Endothelial cell of umbilical vein (primary cell): ENCODE measurements around the gene ITPR2. TPM values are rescaled to one million over a fixed set of nuclear protein-coding genes. Genes with fewer than 3 reads are reported as not detected.

Source experiments
- BruUV-seq: library from RNA; stranded (reverse); fragments of 400-500 nt; replicated peaks from 2 replicates; lab custom pipeline; 2021; lab: Mats Ljungman, UMichigan
- CTCF ChIA-PET: fragments of 300-600, 350-600 bp; sonication (Branson Sonifier 250); formaldehyde crosslinking; loops from one replicate; lab custom pipeline; 2021; ENCODE audit warnings: antibody characterized with exemption, inconsistent platforms; lab: Charles Lee
- POLR2A ChIA-PET: fragments of 300-600, 350-600 bp; sonication (Branson Sonifier 250); formaldehyde crosslinking; loops from one replicate; lab custom pipeline; 2021; ENCODE audit warnings: antibody characterized with exemption, inconsistent platforms; lab: Charles Lee
- DNase-seq: peaks from one replicate; pipeline ENCODE4 v3.0.0-alpha.2; 2011; ENCODE audit warnings: low read depth, low spot score
- FAIRE-seq: peaks from 2 replicates; lab custom pipeline; 2011; peaks lifted over from hg19 to GRCh38; lab: Jason Lieb, UNC
- H2AFZ ChIP-seq: 2 replicates; pipeline ENCODE4 v1.6.0; 2012; ENCODE audit warnings: low read depth, low read length, control low read depth, inconsistent platforms
- H3K27ac ChIP-seq: 2 replicates; pipeline ENCODE4 v1.5.1; 2011; ENCODE audit warnings: low read depth, mild to moderate bottlenecking, control low read depth, low read length, moderate library complexity; ENCODE audit not compliant: insufficient read depth
- H3K27me3 ChIP-seq, 2 experiments: 2 replicates each; pipeline versions ENCODE4 v1.6.0 to v1.6.1; 2011; ENCODE audit warnings: low read length in 2 of 2, mixed read lengths in 1 of 2; ENCODE audit not compliant: control insufficient read depth in 2 of 2, insufficient read depth in 2 of 2
- H3K36me3 ChIP-seq, 2 experiments: 2 replicates in 1 of 2; 3 replicates in 1 of 2; pipeline ENCODE4 v1.5.1; 2011; ENCODE audit warnings: low read length in 2 of 2, mild to moderate bottlenecking in 1 of 2, moderate library complexity in 1 of 2; ENCODE audit not compliant: control insufficient read depth in 2 of 2, insufficient read depth in 2 of 2; ENCODE audit errors: extremely low read depth in 1 of 2
- H3K4me1 ChIP-seq: 3 replicates; pipeline ENCODE4 v1.5.1; 2011; ENCODE audit warnings: mild to moderate bottlenecking, low read length; ENCODE audit not compliant: control insufficient read depth, insufficient read depth; ENCODE audit errors: extremely low read depth
- H3K4me2 ChIP-seq: 2 replicates; pipeline ENCODE4 v1.6.1; 2011; ENCODE audit warnings: low read length, control low read depth, mixed read lengths; ENCODE audit not compliant: insufficient read depth
- H3K4me3 ChIP-seq, 3 experiments: fragments of 200-600 bp in 1 of 3; sonication (generic), shearing (Covaris generic) in 1 of 3; replicated peaks in 1 of 3; 2 replicates each; pipeline ENCODE4 v1.5.1; 2011 to 2016; ENCODE audit warnings: control low read depth in 3 of 3, low read length in 3 of 3, mild to moderate bottlenecking in 2 of 3, inconsistent platforms in 1 of 3, low read depth in 1 of 3, moderate library complexity in 1 of 3; ENCODE audit not compliant: insufficient read depth in 1 of 3
- H3K79me2 ChIP-seq: 2 replicates; pipeline ENCODE4 v1.6.0; 2012; ENCODE audit warnings: low read length, inconsistent platforms; ENCODE audit not compliant: control insufficient read depth, insufficient read depth
- H3K9ac ChIP-seq: replicated peaks from 2 replicates; pipeline ENCODE3; 2011; ENCODE audit warnings: low read length, control low read depth; ENCODE audit not compliant: insufficient read depth; ENCODE audit errors: extremely low read depth
- H3K9me1 ChIP-seq: replicated peaks from 3 replicates; pipeline ENCODE4 v1.6.0; 2011; ENCODE audit warnings: mild to moderate bottlenecking, low read length; ENCODE audit not compliant: control insufficient read depth, insufficient read depth; ENCODE audit errors: extremely low read depth
- H3K9me3 ChIP-seq: replicated peaks from 2 replicates; pipeline ENCODE4 v1.5.1; 2012; ENCODE audit warnings: low read length, inconsistent platforms; ENCODE audit not compliant: control insufficient read depth, insufficient read depth
- H4K20me1 ChIP-seq: replicated peaks from 2 replicates; pipeline ENCODE3; 2011; ENCODE audit warnings: mild to moderate bottlenecking, low read length; ENCODE audit not compliant: control insufficient read depth, insufficient read depth; ENCODE audit errors: extremely low read depth
- EZH2 ChIP-seq: IDR thresholded peaks from 2 replicates; pipeline ENCODE4 v1.6.1; 2012; ENCODE audit warnings: borderline replicate concordance, low read depth, mild to moderate bottlenecking, moderate library complexity, low read length, inconsistent platforms; ENCODE audit not compliant: severe bottlenecking
- FOS ChIP-seq: IDR thresholded peaks from 2 replicates; pipeline ENCODE4 v1.6.1; 2011; ENCODE audit warnings: mild to moderate bottlenecking, low read length, moderate library complexity, borderline replicate concordance; ENCODE audit not compliant: insufficient read depth
- GATA2 ChIP-seq: IDR thresholded peaks from 2 replicates; pipeline ENCODE4 v1.7.0; 2011; ENCODE audit warnings: low read depth, mild to moderate bottlenecking, moderate library complexity, mixed read lengths, low read length; ENCODE audit not compliant: insufficient read length, insufficient read depth
- JUN ChIP-seq: IDR thresholded peaks from 2 replicates; pipeline ENCODE4 v1.6.1; 2011; ENCODE audit warnings: borderline replicate concordance, low read depth; ENCODE audit not compliant: insufficient read length, insufficient read depth
- MYC ChIP-seq: IDR thresholded peaks from one replicate; pipeline ENCODE4 v1.6.1; 2011; ENCODE audit warnings: mild to moderate bottlenecking, low read depth, low read length
- POLR2A ChIP-seq: IDR thresholded peaks from 2 replicates; pipeline ENCODE4 v1.6.1; 2012; ENCODE audit warnings: low read depth, mild to moderate bottlenecking, control low read depth, low read length
- POLR2AphosphoS5 ChIP-seq: IDR thresholded peaks from 2 replicates; pipeline ENCODE4 v1.6.1; 2012; ENCODE audit warnings: low read depth, mild to moderate bottlenecking, control low read depth, low read length, moderate library complexity; ENCODE audit not compliant: insufficient read depth
- dilution Hi-C: fragments of 300-500 bp; cut with MboI; formaldehyde crosslinking; loops from one replicate; pipeline ENCODE4 v1.15.0; 2019; ENCODE audit warnings: low sequenced_read_pairs; ENCODE audit not compliant: extremely low pct_ligation_motif_present
- intact Hi-C: fragments of 100-400 bp; cut with micrococcal nuclease; formaldehyde crosslinking; loops from one replicate; pipeline ENCODE4 v1.10.0; 2022
- polyA plus RNA-seq, 4 experiments: library from polyadenylated mRNA; depleted of rRNA in 3 of 4; stranded (reverse) in 3 of 4; unstranded in 1 of 4; fragments of >200 nt; gene quantifications; 2 replicates each; pipeline versions ENCODE4 v1.2.1 to v1.2.3, GENCODE V29; 2011 to 2012; ENCODE audit warnings: missing spikeins in 1 of 4
- total RNA-seq: library from RNA; stranded (reverse); gene quantifications from 2 replicates; pipeline ENCODE4 v1.2.3, GENCODE V29; 2021
- TF ChIP-seq, protein P1 (sequence below): IDR thresholded peaks from 2 replicates; pipeline ENCODE4 v1.6.1; 2011; ENCODE audit not compliant: insufficient read depth, insufficient read length
- TF ChIP-seq, protein P2 (sequence below), 2 donors: IDR thresholded peaks; 1 replicate in 1 of 2; 2 replicates in 1 of 2; pipeline ENCODE4 v1.5.1; 2011; ENCODE audit warnings: low read length in 2 of 2, mild to moderate bottlenecking in 2 of 2, moderate library complexity in 2 of 2, control low read depth in 1 of 2, inconsistent platforms in 1 of 2, low read depth in 1 of 2; ENCODE audit not compliant: insufficient read depth in 1 of 2; ENCODE audit errors: extremely low read depth in 1 of 2

Gene ITPR2
- total and polyA plus RNA-seq, 2 donors (not counting 3 experiments of a cell fraction or from before 2014, with no cell fraction given) = 16.2 to 86.8 TPM

DNA sequence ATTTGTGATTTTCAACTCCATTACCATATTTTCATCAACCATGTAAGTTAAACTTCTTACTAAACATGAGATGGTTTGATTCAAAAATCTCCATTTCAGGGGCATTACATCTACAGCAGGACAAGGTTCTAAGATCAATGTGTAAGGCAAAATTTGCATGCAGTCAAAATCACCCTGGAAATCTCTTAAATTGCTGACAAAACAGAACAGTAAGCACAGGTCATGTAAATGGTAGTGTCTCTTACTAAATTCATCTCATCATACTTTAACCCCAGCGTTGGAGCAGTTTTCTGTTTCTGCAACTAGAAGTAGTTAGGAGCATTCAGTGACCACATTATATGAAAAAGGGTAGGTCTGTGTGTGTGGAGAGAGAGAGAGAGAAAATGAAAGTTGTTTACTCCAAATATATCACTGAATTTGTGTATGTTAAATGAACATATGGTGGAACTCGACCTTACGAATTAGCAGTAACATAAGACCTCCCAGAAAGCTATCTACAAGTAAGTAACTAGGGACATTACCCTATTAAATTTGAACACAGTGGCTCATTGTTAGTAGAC, 410.1 kb downstream of the ITPR2 start:
- ChIA-PET CTCF (no interaction called here), POLR2A (no interaction called here)
- dilution Hi-C loops = no loop called here
- H3K4me1 ChIP-seq = peaks cover 11% of the 10 kb centered on the region
- no peaks in the 10 kb centered on the region for H3K79me2 ChIP-seq
- H3K4me3 ChIP-seq = no peak overlapping the region
- no peak overlapping the region for H3K4me2 ChIP-seq
- no peak for TF ChIP-seq POLR2A
- TF ChIP-seq GATA2 = no peak
- no peak for TF ChIP-seq FOS
- no peak for TF ChIP-seq MYC
- TF ChIP-seq EZH2 = no peak
- no peak for TF ChIP-seq POLR2AphosphoS5
- TF ChIP-seq, protein P1, sequence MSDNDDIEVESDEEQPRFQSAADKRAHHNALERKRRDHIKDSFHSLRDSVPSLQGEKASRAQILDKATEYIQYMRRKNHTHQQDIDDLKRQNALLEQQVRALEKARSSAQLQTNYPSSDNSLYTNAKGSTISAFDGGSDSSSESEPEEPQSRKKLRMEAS = no peak
- TF ChIP-seq JUN = no peak
- TF ChIP-seq, protein P2, sequence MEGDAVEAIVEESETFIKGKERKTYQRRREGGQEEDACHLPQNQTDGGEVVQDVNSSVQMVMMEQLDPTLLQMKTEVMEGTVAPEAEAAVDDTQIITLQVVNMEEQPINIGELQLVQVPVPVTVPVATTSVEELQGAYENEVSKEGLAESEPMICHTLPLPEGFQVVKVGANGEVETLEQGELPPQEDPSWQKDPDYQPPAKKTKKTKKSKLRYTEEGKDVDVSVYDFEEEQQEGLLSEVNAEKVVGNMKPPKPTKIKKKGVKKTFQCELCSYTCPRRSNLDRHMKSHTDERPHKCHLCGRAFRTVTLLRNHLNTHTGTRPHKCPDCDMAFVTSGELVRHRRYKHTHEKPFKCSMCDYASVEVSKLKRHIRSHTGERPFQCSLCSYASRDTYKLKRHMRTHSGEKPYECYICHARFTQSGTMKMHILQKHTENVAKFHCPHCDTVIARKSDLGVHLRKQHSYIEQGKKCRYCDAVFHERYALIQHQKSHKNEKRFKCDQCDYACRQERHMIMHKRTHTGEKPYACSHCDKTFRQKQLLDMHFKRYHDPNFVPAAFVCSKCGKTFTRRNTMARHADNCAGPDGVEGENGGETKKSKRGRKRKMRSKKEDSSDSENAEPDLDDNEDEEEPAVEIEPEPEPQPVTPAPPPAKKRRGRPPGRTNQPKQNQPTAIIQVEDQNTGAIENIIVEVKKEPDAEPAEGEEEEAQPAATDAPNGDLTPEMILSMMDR (IDR thresholded peaks at IDR 0.05; ENCODE audit: extremely low read depth in 1 of 2, insufficient read depth in 1 of 2, low read depth in 1 of 2, low read length in 2 of 2) = no peak
- peaks cover 0 to 1% of the 10 kb centered on the region in 2 experiments for H3K36me3 ChIP-seq
- no peak overlapping the region for H3K27ac ChIP-seq
- H3K9ac ChIP-seq = no peak overlapping the region
- no peak for DNase-seq
- FAIRE-seq = no peak
- no peak overlapping the region for H2AFZ ChIP-seq
- no peaks in the 10 kb centered on the region for H3K27me3 ChIP-seq
- BruUV-seq = no TSS peak
- intact Hi-C loops = no loop called here
- H4K20me1 ChIP-seq = no peaks in the 10 kb centered on the region
- H3K9me3 ChIP-seq = no peaks in the 10 kb centered on the region
- no peaks in the 10 kb centered on the region for H3K9me1 ChIP-seq
